ENCODE measurements around the gene DEFB132.

- no peak for TF ChIP-seq POLR2A (IDR thresholded peaks at IDR 0.05)
- TF ChIP-seq, protein P1, sequence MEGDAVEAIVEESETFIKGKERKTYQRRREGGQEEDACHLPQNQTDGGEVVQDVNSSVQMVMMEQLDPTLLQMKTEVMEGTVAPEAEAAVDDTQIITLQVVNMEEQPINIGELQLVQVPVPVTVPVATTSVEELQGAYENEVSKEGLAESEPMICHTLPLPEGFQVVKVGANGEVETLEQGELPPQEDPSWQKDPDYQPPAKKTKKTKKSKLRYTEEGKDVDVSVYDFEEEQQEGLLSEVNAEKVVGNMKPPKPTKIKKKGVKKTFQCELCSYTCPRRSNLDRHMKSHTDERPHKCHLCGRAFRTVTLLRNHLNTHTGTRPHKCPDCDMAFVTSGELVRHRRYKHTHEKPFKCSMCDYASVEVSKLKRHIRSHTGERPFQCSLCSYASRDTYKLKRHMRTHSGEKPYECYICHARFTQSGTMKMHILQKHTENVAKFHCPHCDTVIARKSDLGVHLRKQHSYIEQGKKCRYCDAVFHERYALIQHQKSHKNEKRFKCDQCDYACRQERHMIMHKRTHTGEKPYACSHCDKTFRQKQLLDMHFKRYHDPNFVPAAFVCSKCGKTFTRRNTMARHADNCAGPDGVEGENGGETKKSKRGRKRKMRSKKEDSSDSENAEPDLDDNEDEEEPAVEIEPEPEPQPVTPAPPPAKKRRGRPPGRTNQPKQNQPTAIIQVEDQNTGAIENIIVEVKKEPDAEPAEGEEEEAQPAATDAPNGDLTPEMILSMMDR (IDR thresholded peaks at IDR 0.05), result no peak
Observed at GRCh38 chr20:271069-271468, 13.5 kb downstream of the DEFB132 start.
